ENCODE results near the gene ARHGDIB.

The ARHGDIB gene

DNA sequence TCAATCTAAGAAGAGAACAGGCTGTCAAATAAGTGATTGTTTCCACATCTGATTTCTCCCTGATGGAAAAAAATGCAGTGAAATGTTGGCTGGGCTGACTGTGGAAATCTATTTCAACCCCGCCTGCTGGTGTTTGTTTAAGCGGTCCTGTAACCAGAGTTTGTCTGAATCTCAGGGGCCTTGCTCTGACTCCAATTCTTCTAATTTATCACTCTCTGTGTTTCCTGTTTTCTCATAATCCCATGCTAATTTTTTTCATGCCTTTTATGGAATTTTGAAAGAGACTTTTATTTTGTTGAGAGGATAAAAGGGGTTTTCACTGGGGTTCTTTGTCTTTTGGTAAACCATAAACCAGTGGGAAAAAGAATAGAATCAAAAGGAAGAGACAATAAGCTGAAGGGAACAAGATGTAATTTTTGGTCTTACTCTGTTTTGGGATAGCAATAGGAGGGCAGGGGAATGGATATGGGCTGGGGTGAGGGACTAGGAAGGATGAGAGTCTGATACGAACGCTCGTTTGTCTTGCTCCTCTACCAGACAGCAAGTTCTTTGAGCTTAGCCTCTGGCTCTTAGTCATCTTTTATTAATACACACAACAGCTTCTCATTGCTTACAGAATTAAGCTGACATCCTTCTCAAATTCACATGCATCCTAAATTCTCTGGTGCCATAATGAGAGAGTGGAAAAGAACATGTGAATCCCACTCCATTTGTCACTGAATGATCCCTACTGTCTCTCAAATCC, 67.7 kb downstream of the ARHGDIB start:
- no peak for DNase-seq (ENCODE audit: low spot score)

DNA sequence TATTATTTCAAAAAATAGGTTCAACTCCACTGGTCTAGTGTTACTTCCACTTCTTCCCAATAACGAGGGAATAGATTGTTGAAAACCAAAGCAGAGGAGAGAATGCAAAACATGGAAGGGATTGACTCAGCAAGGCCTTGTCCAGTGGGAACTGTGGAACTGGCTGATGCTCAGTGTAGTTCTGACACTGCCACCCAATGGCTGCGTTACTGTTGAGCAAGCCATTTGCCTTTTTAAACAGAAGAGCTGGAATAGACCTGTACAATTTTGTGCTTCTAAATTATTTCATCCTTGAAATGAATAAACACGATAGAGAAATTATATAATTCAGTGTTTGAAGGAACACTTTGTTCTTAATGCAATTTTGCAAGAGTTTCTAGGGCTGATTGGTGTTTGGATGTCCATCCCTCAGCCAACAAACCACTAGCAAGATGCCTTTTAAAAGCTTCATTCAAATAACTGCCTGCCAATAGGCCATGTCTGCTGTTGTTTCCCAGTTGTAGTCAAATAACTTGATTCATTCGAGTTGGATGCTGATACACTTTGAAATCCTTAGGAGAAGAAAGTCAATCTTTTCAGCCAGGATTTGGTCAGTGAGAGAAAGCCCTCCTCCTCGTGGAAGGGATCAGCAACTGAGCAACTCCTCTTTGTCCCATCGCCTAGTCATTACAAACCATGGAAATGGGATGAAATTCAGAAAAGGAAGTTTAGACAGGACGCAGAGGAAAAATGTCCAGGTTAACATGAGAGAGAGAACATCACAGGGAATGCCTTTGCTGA, 68.5 kb downstream of the ARHGDIB start:
- DNase-seq (ENCODE audit: low spot score), result no peak

All from LoVo (cell line).